HG02938 (cell line): ENCODE measurements around the gene ADSS2.
A peak's percentile ranks its signal among the peaks of the same experiment; 100 is the strongest.

Experiments used
- ATAC-seq: cut with Tn5 transposase; IDR thresholded peaks from one replicate; pipeline ENCODE4 v1.9.1; 2021; ENCODE audit warnings: mild to moderate bottlenecking, moderate library complexity; ENCODE audit not compliant: unreplicated experiment

ADSS2 gene

DNA sequence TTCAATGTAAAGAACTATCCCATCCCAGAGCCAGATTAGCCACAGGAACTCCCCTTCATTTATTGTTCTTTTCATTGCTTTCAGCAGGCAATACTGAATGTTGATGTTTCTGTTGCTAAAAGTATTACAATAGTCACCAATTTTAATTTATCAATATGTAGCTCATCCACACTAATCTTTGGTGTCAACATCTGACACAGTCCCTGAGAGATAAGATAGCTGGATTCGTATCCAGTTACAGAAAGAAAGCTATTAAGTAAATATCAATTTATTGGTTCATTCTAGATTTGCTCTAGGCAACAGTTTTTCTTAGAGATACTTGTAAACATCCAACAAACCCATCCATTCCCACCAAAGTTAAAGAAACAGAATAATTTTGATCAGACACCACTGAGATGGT is 4.7 kb downstream of the ADSS2 start:
- no peak for ATAC-seq

DNA sequence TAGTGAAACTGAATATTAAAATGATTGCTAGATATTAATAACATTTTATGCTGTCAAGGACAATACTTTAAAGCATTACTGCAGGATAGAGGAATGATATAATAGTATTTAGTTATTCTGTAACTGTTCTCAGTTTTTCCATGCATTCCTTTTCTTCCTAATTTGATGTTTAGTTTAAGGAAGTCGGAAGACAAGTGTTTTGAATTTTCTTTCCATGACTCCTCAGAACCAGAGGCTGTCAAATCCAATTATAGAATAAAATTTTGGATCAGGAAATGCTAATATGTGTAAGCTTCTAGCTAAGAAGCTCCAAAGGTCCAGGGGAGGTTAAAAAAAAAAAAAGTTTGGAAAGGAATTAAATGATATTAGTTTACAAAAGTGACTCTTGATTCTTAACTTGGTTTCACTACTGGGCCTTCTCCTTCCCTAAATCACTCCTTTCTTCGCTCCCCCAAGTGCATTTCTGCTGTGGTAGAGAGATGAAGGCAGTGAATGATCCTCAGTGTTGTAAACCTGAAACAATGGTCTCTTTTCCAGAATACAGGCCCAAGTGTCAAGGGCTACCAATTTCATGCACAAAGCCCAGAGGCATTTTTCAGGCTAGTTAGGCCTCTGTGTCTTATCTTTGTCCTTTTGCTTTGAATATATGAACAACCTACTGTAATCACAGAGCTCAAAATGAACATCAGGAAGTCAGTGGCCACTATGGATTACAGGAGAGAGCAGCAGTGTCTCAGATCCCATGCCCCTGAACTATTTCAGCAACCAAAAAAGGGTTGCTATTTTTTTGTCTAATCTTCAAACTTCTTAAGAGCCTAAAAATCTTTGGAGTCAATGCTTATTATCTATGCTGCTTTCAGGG is 6.2 kb downstream of the ADSS2 start:
- ATAC-seq, result no peak

DNA sequence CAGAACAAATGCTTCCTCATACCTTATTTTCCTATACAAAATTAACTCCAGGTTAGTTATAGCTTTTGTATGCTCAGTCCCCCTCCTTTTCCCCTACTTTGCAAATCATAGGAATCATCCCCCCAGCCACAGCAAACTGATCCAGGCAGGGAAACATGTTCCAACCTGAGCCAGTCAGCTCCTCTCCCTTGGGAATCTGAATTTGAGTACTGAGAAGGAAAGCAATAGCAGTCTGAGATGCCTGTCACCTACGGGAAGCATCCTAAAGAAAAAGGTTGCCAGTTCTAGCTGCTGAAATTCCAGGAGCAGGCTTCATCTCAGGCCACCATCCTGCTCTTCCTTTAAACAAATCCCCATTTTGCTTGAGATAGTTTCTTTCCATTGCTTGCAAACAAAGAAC is 6.9 kb downstream of the ADSS2 start:
- ATAC-seq, result no peak

DNA sequence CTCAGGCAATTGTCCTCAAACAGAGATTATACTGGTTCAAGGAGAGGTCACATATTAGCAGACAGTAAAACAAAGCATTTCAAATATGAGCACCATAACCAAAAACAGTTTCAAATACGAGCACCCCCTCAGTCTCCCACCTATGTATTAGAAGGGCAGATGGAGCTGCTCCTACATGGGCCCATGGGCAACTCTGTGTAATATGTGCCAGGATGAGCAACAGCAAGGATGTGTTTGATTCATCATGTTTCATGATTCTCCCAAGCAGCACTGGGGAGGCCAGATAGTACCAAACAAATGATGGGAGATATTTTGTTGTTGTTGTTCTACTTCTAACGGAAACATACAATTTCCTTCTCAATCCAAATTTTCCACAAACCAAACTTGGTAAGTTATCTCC is 8.9 kb downstream of the ADSS2 start:
- no peak for ATAC-seq

DNA sequence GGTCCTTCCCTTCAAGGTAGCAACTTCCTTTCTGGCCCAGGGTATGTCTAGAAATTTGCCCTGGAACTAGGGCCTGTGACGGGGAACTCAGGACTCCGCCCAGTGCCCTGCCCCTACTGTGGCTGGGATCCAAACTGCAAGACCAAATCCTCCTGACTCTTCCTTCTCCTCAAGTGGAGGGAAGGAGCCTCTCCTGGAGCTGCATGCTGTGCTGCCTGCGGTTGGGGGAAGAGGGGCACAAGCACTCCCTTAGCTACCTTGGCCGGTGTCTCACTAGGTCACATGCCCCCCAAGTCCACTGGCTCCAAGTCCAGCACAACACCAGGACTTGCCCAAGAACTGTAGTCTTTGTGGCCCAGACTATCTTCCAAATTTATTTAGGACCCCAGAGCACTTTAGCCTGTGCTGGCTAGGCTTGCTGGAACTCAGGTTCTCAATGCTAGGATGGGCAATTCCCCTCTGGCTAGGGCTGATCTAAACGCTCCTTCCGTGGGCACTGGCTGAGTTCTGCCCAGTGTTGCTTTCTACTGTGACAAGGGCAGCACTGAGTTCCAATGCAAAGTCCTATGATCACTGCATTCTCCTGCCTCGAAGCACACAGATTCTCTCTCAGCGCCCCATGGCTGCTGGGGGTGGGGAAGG is 12.2 kb downstream of the ADSS2 start:
- ATAC-seq, result no peak

DNA sequence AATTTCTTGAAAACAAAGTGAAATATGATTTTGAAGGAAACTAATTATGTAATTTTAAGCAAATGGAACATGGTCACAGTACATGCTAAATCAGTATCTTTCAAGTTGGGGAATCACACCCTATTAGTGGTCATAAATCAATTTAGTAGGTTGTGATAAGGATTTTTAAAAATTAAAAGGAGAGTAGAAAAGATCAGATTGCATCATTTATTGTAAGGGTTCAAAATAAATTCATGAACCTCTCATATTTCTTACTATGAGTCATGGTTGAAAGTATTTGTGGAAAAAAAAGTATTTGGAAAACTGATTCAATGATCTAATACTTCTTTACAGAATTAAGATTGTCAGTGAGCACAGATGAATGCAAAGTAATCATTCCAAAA is 14.6 kb downstream of the ADSS2 start:
- no peak for ATAC-seq

DNA sequence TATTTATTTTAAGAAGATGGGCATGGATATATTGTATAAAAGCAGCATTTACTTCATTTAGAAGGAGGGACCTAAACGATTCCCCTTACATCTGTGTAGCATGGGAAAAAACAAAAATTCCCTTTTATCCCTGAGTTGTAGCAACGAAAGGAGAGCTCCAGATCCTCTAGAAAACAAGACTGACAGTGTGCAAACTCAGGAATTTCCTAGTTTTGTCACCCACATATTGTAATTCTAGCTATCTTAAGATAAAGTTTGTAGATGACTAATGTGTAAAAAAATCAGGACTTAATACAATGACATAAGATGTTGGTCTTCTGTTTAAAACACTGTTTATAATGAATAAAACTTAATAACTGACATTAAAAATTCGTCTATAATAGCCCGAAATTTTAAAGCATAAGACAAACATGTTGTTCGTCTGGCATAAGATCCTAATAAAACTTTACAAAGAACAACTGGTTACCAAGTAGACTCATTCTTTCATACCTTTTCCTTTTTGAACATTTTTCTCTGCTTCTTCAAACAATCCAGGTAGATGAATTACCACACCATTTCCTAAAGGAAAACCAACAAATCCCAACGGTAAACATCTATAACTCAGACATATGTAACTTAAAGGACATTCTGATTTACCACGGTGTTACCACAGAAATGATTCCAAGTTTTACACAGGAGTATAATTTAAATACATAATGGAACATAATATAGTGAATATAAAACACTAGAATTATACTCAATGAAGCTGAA is 15.2 kb downstream of the ADSS2 start:
- ATAC-seq, result no peak

DNA sequence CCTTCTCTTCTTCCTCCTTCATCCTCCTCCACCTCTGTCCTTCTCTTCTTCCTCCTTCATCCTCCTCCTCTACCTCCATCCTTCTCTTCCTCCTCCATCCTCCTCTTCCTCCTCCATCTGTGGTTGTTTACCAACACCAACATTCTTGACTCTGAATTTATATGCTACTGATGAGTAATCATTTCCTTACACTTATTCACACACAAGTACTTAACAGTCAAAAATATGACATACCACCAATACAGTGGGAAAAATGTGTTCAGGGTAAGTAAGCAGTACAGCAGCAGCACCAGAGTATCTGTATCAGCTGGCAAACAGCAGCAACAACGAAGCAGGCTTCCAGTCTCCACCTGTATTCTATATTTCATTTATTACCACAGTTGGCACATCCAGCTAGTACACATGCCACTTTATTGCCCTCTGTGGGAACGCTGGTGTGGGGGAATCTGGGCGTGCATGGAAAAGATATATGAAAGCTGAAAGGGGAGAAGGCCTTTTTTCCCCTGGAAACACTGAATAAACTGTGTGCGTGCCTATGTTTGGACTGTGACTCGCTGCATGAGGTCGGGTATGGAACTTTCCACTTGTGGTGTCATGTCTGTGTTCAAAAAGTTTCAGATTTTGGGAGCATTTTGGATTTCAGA is 16.0 kb downstream of the ADSS2 start:
- no peak for ATAC-seq

DNA sequence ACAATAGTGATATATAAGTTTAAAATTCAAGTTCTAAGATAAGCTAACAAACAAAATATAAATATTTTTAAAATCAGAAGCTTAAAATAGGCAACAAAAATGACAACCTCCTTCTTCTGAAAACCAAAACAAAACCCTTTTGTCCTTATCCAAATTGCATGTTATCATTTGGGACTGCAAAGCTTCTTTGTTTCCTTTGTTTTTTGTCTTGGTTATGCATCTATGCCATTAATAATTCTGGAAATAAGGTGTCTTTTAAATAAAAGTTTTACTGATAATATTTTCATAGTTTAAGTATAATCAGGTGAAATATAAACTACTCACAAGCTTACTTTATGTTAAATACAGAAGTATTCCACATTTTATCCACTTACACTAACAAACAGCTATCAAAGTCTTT is 20.5 kb downstream of the ADSS2 start:
- no peak for ATAC-seq

DNA sequence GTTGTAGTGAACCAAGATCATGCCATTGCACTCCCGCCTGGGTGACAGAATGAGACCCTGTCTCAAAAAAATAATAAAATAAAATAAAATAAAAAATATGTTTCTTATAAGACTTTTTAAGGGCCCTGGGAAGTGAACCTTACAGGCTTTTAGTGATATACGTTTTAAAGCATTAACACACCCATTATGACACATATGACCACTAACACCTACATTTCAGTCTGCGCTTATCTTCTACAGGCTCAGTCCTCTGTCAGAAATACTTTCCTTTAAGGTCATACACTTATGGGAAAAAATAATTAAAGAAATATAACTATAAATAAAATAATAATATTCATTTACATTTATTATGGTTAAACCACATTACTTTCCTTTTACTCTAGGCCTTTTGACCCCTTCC is 21.9 kb downstream of the ADSS2 start:
- ATAC-seq, result no peak

DNA sequence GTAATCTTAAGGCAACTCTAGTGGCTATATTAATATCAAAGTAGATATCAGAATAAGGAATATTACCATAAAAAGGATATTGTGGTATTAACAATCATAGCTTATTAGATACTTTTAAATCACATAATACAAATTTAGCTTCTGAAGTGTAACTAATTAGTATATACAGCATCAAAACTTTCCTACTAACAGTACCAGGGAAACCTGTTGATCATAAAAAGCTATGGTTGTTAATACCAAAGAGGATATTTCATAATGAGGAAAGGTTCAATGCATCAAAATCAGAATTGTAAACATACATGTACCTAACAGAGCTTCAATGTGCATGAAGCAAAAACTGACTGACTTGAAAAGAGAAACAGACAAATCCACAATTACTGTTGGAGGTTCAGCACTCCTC is 24.1 kb downstream of the ADSS2 start:
- no peak for ATAC-seq

DNA sequence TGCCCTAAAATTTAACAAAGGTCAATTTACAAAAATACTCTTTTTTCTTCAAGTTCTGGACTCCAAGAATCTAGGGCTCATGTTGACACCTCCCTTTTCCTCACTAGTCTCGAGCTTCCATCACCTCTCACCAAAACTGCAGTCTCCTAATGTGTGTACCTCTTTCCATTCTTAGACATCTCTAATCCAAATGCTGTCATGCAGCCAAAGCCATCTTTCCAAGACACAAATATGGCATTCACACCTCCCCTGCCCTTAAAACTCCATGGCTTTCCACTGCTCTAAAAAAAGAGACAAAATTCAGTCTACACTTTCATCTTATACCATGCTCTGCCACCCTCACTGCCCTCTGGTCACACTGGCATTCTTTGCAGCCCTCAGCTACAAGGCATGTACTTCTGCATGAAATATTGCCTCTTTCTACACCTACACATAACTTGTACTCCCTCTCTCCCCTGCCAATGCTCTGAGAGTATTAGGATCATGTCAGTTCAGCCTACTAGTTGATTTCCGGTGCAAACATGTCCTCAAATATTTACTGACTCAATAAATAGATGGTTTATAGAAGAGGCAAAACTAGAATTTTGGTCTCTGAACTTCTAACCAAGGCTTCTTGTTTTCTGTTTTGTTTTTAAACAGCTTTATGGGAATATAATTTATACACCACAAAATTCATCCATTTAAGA is 26.9 kb downstream of the ADSS2 start:
- ATAC-seq, result no peak

DNA sequence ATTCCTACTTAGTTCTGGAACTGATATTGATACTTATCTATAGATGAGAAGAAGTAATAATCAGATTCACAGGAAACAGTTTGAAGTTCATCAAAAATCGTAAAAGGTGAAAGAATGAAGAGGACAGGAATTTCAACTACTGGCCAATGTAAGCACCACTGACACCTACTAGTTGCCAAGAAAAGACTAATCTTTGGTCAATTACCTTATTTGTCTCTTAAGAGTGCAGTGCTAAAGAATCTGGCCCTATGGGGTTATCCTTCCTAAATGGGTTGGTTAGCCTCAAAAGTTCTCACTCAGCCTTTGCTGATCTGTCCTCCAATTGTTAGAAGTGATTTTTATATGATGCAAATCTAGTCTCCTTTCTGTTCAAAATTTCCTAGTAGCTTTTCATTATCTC is 29.5 kb downstream of the ADSS2 start:
- no peak for ATAC-seq

DNA sequence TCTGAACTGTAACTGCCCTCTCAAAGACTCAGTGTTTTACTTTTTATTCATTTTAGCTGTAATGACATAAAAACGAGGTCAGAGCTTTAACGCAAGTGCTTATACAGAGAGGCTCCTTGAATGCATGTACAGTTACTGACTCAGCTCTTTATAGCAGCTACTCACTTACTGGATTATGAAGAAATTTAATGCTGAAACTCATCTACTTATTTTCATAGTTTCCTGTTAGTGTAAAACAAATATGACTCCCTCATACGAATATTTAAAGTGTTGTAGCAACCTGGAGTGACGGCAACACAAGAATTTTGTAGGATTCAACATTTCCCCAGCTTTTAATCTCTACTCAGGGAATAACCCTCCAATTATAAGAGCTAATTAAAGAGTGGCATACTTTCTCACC is 32.7 kb downstream of the ADSS2 start:
- no peak for ATAC-seq

DNA sequence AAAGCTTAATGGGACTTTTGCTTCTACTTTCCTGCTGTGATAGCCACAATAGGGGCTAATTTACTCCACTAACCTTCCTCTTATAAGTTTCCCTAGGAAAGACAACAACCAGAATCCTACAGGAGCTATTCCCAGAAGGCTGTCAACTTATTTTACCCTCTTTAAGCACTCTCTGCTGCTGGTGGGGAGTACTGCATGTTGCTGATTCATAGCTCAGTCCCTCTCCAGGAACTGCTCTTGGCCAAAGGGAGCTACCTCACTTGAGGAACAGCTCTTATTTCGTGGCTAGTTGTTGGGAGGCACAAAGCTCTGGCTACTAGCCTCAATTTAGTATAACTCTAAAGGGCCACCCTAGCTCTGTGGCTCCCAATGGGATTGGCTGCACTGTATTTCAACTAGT is 37.2 kb downstream of the ADSS2 start:
- no peak for ATAC-seq

DNA sequence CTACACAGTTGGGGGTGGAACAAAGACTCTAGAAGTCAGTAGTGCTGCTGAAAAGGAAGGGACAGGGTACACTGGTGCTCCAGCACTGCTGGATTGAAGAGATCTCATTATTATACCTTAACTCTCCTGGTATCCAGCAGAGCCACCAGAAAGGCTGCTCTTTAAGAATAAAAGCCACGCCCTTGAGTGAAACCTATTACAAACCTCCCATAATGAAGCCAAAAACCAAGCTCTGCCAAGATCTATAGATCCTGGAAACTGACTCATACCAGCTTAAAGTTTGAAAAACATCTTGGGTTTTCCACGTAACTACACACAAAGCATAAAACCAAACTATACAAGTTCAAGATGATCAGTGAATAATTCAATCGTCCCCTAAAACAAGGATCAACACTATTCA is 38.0 kb downstream of the ADSS2 start:
- ATAC-seq, result no peak

DNA sequence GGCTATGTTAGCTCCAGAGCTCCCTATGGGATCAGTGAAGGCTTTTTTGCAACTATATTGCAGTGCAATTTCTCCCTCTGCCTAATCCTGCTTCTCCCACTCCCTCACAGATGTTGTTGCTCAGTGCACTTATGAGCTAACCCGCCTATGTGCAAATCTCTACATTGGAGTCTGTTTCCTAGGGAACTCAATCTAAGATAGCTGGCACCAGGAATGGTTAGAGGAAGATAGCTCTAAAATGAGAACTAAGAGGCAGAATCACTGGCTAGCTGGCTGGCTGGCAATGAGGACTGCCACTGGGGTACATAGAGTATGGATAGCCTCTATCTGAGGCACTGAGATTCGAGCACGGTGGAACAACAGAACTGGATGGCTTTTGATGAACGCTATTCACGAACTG is 39.5 kb downstream of the ADSS2 start:
- ATAC-seq, result no peak

DNA sequence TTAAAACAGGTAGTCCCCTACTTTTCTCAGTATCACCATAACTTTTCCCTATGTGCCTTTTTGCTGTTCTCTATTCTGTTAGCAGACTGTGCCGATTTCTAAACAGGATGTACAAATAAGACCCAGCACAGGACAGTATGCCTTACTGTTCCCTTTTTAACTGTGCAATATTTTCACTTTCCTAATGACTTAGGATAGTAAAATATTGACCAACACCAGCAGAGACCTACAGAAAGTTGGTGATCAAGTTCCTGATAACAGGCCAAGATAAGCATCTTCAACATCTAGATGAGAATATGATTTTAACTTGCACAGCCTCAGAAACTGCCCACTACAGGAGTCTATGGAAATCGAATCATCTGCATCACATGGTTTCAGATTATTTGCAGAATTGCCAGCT is 42.0 kb downstream of the ADSS2 start:
- ATAC-seq, result peak; percentile 84

DNA sequence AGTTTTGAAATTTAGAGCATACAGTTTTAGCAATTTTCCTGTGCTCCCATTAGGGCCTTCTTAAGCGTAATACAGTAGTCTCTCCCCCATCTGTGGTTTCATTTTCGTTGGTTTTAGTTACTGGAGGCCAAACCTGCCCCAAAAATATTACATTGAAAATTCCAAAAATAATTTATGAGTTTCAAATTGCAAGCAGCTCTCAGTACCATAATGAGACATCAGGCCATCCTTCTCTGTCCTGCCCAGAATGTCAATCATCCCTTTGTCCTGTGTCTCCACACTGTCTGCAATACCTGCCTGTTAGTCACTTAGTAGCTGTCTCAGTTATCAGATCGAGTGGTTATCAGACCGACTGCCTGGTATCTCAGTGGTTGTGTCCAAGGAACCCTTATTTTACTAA is 45.4 kb downstream of the ADSS2 start:
- peak; percentile 67 for ATAC-seq

DNA sequence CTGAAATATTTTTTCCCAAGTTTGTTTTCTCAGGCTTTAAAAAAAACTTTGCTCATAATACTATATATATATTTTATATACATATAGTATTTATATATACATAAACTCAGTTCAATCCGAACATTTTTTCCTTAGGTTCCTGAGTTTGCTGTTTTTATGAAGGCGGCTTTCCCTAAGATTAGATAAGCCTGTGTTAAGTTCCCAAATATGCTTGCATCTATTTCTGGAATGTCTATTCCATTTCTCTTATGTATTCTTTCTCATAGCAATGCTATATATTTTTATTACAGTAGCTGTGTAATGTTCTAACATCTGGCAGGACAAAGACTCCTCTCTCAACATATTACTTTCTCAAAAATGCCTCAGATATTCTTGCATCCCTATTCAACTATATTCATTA is 45.9 kb downstream of the ADSS2 start:
- no peak for ATAC-seq

DNA sequence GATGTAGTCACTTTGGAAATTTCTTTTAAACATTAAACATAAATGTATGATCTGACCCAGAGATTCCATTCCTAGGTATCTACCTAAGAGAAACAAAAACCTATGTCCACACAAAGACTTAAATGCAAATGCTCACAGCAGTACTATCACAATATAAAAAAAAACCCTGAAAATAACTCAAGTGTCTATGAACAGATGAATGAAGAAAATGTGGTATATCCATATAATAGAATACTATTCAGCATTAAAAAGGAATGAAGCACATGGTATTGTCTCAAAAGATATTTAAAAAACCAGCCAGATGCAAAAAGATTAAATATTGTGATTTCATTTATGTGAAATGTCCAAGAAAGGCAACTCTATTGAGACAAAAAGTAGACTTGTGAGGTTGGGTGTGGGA is 48.3 kb downstream of the ADSS2 start:
- ATAC-seq, result no peak
